ENCODE data around the gene NOTCH1. TPM values are rescaled to one million over a fixed set of nuclear protein-coding genes. Genes with fewer than 3 reads are reported as not detected.

Gene NOTCH1
- total RNA-seq, 2 experiments from 2014 or later = 17.6 to 17.9 TPM

- Histone ChIP-seq H3K9me3 (ENCODE audit: low read length) (no peaks in the 10 kb centered on the region), H3K4me3 (ENCODE audit: low read depth, low read length, poor library complexity, severe bottlenecking) (no peak overlapping the region), H3K79me2 (ENCODE audit: insufficient read depth, low read depth, low read length) (no peaks in the 10 kb centered on the region), H3K4me1 (ENCODE audit: insufficient read depth, low read length, poor library complexity, severe bottlenecking) (no peaks in the 10 kb centered on the region), H3K27ac (ENCODE audit: low read depth, low read length, poor library complexity, severe bottlenecking) (no peak overlapping the region), H4K20me1 (ENCODE audit: insufficient read depth, low read length) (no peaks in the 10 kb centered on the region), H3K4me2 (ENCODE audit: low read length) (no peak overlapping the region), H2AFZ (ENCODE audit: low read length) (no peak overlapping the region), H3K9me2 (ENCODE audit: insufficient read depth, low read length) (no peaks in the 10 kb centered on the region), H3K36me3 (ENCODE audit: insufficient read depth, low read length) (peaks cover 36% of the 10 kb centered on the region; the same call in 1 of the 2 replicates)
- ChIA-PET CTCF (ENCODE audit: unreplicated experiment) (no interaction called here), POLR2A (no interaction called here)
- BruUV-seq (replicated peaks) = no TSS peak
- intact Hi-C loops (cut with micrococcal nuclease; ENCODE audit: unreplicated experiment) = loop anchor here (1.0 kb wide), 1 partner anchor 45 kb away; no protein-coding TSS in a partner anchor
- DNase-seq (ENCODE audit: low spot score) = peak; percentile 33
- no peak for TF ChIP-seq EZH2phosphoT487 (IDR thresholded peaks at IDR 0.05; ENCODE audit: borderline replicate concordance, low read depth, low read length)
- no peak for TF ChIP-seq CTCF (conservative IDR thresholded peaks at IDR 0.05; ENCODE audit: low read length)
These were observed 33.2 kb downstream of the NOTCH1 start for GRCh38 chr9:136512651-136513071.

- Histone ChIP-seq H3K4me3 (ENCODE audit: low read depth, low read length, poor library complexity, severe bottlenecking) (no peak overlapping the region), H3K27ac (ENCODE audit: low read depth, low read length, poor library complexity, severe bottlenecking) (no peak overlapping the region), H3K79me2 (ENCODE audit: insufficient read depth, low read depth, low read length) (no peaks in the 10 kb centered on the region), H3K9me2 (ENCODE audit: insufficient read depth, low read length) (no peaks in the 10 kb centered on the region), H4K20me1 (ENCODE audit: insufficient read depth, low read length) (no peaks in the 10 kb centered on the region), H3K4me2 (ENCODE audit: low read length) (no peak overlapping the region), H3K36me3 (ENCODE audit: insufficient read depth, low read length) (peaks cover 41% of the 10 kb centered on the region; the same call in 1 of the 2 replicates), H3K9me3 (ENCODE audit: low read length) (no peaks in the 10 kb centered on the region), H2AFZ (ENCODE audit: low read length) (no peak overlapping the region), H3K4me1 (ENCODE audit: insufficient read depth, low read length, poor library complexity, severe bottlenecking) (no peaks in the 10 kb centered on the region)
- no TSS peak for BruUV-seq (replicated peaks)
- CTCF ChIA-PET (ENCODE audit: unreplicated experiment) = no interaction called here
- TF ChIP-seq EZH2phosphoT487 (IDR thresholded peaks at IDR 0.05; ENCODE audit: borderline replicate concordance, low read depth, low read length) = no peak
- no peak for TF ChIP-seq CTCF (conservative IDR thresholded peaks at IDR 0.05; ENCODE audit: low read length)
- POLR2A ChIA-PET = no interaction called here
- no peak for DNase-seq (ENCODE audit: low spot score)
- intact Hi-C loops (cut with micrococcal nuclease; ENCODE audit: unreplicated experiment) = loop anchor here (1.0 kb wide), 1 partner anchor 45 kb away; no protein-coding TSS in a partner anchor
These were observed 33.9 kb downstream of the NOTCH1 start for GRCh38 chr9:136511670-136512592.

- DNase-seq (ENCODE audit: low spot score) = no peak
- Histone ChIP-seq H3K4me2 (ENCODE audit: low read length) (no peak overlapping the region), H3K4me1 (ENCODE audit: insufficient read depth, low read length, poor library complexity, severe bottlenecking) (no peaks in the 10 kb centered on the region), H3K4me3 (ENCODE audit: low read depth, low read length, poor library complexity, severe bottlenecking) (no peak overlapping the region), H3K79me2 (ENCODE audit: insufficient read depth, low read depth, low read length) (no peaks in the 10 kb centered on the region), H3K9me3 (ENCODE audit: low read length) (no peaks in the 10 kb centered on the region), H3K36me3 (ENCODE audit: insufficient read depth, low read length) (peaks cover 46% of the 10 kb centered on the region), H3K27ac (ENCODE audit: low read depth, low read length, poor library complexity, severe bottlenecking) (no peak overlapping the region), H3K9me2 (ENCODE audit: insufficient read depth, low read length) (no peaks in the 10 kb centered on the region), H4K20me1 (ENCODE audit: insufficient read depth, low read length) (no peaks in the 10 kb centered on the region), H2AFZ (ENCODE audit: low read length) (no peak overlapping the region)
- intact Hi-C loops (cut with micrococcal nuclease; ENCODE audit: unreplicated experiment) = no loop called here
- BruUV-seq (replicated peaks) = no TSS peak
- ChIA-PET POLR2A (no interaction called here), CTCF (ENCODE audit: unreplicated experiment) (no interaction called here)
- no peak for TF ChIP-seq CTCF (conservative IDR thresholded peaks at IDR 0.05; ENCODE audit: low read length)
- no peak for TF ChIP-seq EZH2phosphoT487 (IDR thresholded peaks at IDR 0.05; ENCODE audit: borderline replicate concordance, low read depth, low read length)
These were observed 34.6 kb downstream of the NOTCH1 start for GRCh38 chr9:136511144-136511669.
